Activated naive CD8-positive, alpha-beta T cell (primary cell): ENCODE results near the gene FRRS1.

Experiments used
- H3K27ac Mint-ChIP-seq: one replicate; pipeline ENCODE4 v1.8.0; 2021; ENCODE audit warnings: mixed read lengths
- H3K27me3 Mint-ChIP-seq: one replicate; pipeline ENCODE4 v1.8.0; 2021; ENCODE audit warnings: mixed read lengths
- H3K36me3 Mint-ChIP-seq: one replicate; pipeline ENCODE4 v1.8.0; 2021; ENCODE audit warnings: mixed read lengths
- H3K4me1 Mint-ChIP-seq: one replicate; pipeline ENCODE4 v1.8.0; 2021; ENCODE audit warnings: low read depth, mixed read lengths
- H3K4me3 Mint-ChIP-seq: one replicate; pipeline ENCODE4 v1.8.0; 2021; ENCODE audit warnings: mild to moderate bottlenecking, mixed read lengths
- H3K9me3 Mint-ChIP-seq: one replicate; pipeline ENCODE4 v1.8.0; 2021; ENCODE audit warnings: low read depth, mixed read lengths

Gene FRRS1

DNA sequence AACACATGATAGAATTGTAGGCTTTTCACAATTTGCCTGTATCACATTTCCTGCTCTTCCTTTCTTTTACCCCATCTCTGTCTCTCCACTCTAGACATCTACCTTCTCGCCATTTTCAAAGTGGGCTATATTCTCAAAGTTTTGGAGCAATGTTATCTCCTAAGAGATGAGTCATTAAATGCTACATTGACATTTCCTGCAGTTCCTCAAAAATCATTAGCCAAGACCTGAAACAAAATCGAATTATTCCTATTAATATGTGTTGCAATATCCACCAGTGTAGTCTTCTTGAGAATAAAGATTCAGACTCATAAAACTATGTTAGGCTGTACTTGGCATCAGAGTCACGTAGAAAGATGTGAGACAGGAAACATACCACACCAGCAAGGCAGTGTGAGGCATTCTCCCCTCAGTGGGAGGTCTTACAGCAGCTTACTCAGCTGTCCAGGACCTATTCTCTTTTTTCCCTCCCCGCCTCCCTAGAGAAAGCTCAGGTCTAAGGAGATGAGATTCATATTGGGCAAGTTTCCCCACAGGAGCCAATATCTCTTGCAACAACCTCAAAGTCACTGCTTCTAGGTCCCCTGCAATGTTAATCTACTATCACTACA is 38.8 kb downstream of the FRRS1 start:
- Mint-ChIP-seq H3K36me3 (no peaks in the 10 kb centered on the region), H3K27me3 (no peaks in the 10 kb centered on the region), H3K27ac (no peak overlapping the region), H3K4me3 (no peak overlapping the region), H3K9me3 (no peaks in the 10 kb centered on the region), H3K4me1 (no peaks in the 10 kb centered on the region)

DNA sequence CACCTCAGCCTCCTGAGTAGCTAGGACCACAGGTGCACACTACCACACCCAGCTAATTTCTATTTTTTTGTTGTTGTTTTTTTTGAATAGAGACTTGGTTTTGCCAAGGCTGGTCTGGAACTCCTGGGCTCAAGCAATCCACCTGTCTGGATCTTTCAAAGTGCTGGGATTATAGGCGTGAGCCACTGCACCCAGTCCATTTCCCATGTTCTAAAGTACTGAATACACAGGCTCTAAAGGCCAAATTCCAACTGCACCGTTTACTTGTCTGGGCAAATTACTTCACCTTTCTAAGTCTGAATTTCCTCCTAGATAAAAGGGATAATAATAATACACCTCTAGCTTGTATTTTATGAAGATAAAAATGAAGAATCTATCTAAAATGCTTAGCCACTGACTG is 39.6 kb downstream of the FRRS1 start:
- no peak overlapping the region for H3K27ac Mint-ChIP-seq
- H3K4me3 Mint-ChIP-seq = no peak overlapping the region
- no peaks in the 10 kb centered on the region for H3K4me1 Mint-ChIP-seq
- no peaks in the 10 kb centered on the region for H3K9me3 Mint-ChIP-seq
- no peaks in the 10 kb centered on the region for H3K36me3 Mint-ChIP-seq
- no peaks in the 10 kb centered on the region for H3K27me3 Mint-ChIP-seq

DNA sequence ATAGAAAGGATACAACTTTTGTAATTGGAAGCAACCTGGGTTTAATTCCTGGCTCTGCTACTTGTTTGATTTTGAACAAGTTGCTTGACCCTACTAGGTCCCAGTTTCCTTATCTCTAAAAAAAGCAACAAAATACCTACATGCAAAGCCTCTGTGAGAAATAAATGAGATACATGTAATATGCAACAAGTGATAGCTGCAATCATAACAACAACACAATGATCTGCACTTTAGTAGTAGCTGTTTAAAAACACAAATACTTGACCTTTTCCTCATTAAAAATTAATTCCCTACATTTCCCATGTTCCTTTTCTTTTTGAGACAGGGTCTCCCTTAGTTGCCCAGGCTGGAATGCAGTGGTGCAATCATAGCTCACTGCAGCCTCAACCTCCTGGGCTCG is 40.0 kb downstream of the FRRS1 start:
- no peaks in the 10 kb centered on the region for H3K27me3 Mint-ChIP-seq
- no peak overlapping the region for H3K27ac Mint-ChIP-seq
- H3K4me1 Mint-ChIP-seq = no peaks in the 10 kb centered on the region
- no peaks in the 10 kb centered on the region for H3K36me3 Mint-ChIP-seq
- H3K4me3 Mint-ChIP-seq = no peak overlapping the region
- no peaks in the 10 kb centered on the region for H3K9me3 Mint-ChIP-seq

DNA sequence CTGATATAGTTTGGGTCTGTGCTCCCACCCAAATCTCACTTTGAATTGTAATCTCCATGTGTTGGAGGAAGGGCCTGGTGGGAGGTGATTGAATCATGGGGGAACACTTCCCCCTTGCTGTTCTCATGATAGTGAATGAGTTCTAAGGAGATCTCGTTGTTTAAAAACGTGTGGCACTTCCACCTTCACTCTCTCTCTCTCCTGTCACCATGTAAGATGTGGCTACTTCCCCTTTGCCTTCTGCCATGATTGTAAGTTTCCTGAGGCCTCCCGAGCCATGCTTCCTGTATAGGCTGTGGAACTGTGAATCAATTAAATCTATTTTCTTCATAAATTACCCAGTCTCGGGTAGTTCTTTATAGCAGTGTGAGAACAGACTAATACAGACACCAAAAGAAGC is 40.4 kb downstream of the FRRS1 start:
- Mint-ChIP-seq H3K27ac (no peak overlapping the region), H3K36me3 (no peaks in the 10 kb centered on the region), H3K4me1 (no peaks in the 10 kb centered on the region), H3K4me3 (no peak overlapping the region), H3K9me3 (no peaks in the 10 kb centered on the region), H3K27me3 (no peaks in the 10 kb centered on the region)

DNA sequence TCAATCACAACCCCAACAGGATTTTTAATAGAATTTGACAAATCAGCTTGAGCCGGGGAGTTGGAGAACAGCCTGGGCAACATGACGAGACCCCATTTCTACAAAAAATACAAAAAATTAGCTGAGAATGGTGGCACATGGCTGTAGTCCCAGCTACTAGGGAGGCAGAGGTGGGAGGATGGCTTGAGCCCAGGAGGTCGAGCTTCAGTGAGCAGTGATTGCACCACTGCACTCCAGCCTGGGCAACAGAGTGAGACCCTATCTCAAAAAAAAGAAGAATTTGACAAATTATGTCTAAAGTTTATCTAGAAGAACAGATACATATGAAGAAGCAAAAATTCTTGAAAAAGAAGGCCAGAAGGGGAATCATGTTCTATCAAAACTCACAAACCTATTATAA is 43.2 kb downstream of the FRRS1 start:
- H3K4me1 Mint-ChIP-seq = no peaks in the 10 kb centered on the region
- no peak overlapping the region for H3K27ac Mint-ChIP-seq
- no peaks in the 10 kb centered on the region for H3K36me3 Mint-ChIP-seq
- no peaks in the 10 kb centered on the region for H3K9me3 Mint-ChIP-seq
- no peak overlapping the region for H3K4me3 Mint-ChIP-seq
- no peaks in the 10 kb centered on the region for H3K27me3 Mint-ChIP-seq

DNA sequence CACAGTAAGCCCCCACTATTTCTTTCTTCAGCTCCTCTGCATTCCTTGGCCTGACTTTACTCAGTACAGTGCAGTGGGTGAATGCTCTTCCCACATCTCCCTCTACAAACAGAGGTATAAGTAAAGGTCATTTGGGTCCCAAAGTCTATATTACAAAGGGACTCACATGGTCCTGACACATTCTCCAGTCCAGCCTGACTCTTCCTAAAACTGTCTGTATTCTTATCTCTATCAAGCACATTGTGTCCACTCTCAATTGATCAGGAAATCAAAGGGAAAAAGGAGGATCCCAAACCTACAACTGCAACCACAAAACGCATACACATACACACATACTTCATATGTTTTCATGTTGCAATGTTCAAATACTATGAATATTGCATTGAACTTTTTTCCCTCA is 49.4 kb downstream of the FRRS1 start:
- H3K9me3 Mint-ChIP-seq = no peaks in the 10 kb centered on the region
- no peaks in the 10 kb centered on the region for H3K27me3 Mint-ChIP-seq
- H3K4me1 Mint-ChIP-seq = no peaks in the 10 kb centered on the region
- no peaks in the 10 kb centered on the region for H3K36me3 Mint-ChIP-seq
- no peak overlapping the region for H3K27ac Mint-ChIP-seq
- H3K4me3 Mint-ChIP-seq = no peak overlapping the region

DNA sequence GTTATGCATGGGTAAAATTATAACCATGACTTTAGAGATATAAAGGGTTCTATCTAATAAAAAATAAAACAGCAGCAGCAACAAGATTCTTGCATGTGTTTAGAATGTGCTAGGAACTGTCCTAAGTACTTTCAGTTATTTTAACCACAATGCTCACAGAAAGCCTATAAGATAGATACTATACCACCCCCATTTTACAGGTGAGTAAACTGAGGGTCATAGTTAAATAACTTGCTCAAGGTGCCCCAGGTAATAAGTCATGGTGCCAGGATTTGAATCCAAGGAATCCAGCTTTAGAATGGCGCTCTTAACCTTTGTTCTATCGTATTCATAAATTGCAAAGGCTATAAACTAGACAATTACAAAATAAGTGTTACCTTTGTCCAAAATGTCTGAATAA is 53.4 kb downstream of the FRRS1 start:
- H3K4me3 Mint-ChIP-seq = no peak overlapping the region
- H3K9me3 Mint-ChIP-seq = no peaks in the 10 kb centered on the region
- H3K27ac Mint-ChIP-seq = no peak overlapping the region
- no peaks in the 10 kb centered on the region for H3K36me3 Mint-ChIP-seq
- no peaks in the 10 kb centered on the region for H3K4me1 Mint-ChIP-seq
- no peaks in the 10 kb centered on the region for H3K27me3 Mint-ChIP-seq

DNA sequence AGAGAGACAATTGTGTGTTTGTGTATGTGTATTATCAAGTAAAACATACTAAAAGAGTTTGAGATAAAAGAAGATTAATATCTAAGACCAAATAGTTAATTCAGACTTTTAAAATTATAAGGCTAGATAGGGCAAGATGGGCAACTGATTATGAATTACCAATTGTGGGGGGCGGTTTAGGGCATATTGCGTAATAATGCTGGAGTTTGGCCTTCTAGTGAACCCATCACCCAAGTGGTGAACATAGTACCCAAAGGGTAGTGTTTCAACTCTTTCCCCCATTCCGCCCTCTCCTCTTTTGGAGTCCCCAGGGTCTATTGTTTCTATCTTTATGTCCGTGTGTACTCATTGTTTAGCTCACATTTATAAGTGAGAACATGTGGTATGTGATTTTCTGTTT is 55.4 kb downstream of the FRRS1 start:
- Mint-ChIP-seq H3K36me3 (no peaks in the 10 kb centered on the region), H3K4me3 (no peak overlapping the region), H3K4me1 (no peaks in the 10 kb centered on the region), H3K27me3 (no peaks in the 10 kb centered on the region), H3K9me3 (no peaks in the 10 kb centered on the region), H3K27ac (no peak overlapping the region)

DNA sequence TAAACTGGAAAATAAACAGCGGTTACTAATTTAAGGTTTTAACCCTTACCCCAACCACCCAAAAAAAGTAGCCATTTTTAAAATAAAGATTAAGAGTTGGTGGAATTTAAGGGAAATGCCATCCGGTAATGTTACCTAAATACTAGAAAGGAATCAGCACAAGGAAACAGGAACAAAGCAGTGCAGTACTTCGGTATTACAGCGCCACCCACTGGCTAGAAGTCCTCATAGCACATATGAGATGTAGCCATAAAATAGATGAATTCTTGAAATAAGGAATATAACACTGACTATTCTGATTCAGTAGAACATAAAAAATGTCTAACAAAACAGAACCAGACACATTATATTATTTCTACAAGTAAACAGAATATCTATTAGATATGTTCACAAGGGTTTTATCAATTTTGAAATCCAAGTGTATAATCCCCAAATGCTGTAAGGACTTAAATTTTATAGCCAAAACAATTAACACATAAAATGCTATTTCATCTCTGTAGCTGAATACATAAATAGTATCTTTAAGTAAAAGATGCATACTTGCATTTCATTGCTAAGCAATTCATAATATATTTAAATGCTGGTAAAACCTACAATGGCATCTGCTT is 58.8 kb downstream of the FRRS1 start:
- no peaks in the 10 kb centered on the region for H3K9me3 Mint-ChIP-seq
- H3K27ac Mint-ChIP-seq = no peak overlapping the region
- no peaks in the 10 kb centered on the region for H3K27me3 Mint-ChIP-seq
- no peaks in the 10 kb centered on the region for H3K36me3 Mint-ChIP-seq
- peaks cover 2% of the 10 kb centered on the region for H3K4me1 Mint-ChIP-seq
- no peak overlapping the region for H3K4me3 Mint-ChIP-seq

DNA sequence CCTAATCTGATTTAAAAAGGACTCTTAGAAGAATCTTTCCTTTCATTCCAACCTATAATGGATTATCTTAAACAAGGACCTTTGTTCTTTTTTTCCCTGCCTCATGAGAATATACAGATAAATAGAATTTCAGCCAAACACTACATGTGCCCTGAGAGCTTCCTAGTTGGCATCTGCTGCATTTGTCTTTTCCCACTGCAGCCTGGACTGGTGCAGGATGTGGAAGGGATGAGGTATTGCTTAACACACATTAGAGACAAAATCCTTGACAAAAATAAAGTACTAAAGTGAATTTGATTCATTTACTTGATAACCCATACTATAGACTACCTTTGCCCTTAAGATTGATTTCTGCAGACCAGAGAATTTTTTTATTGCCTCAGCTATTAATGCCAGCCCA is 61.0 kb downstream of the FRRS1 start:
- H3K27ac Mint-ChIP-seq = no peak overlapping the region
- H3K4me1 Mint-ChIP-seq = peaks cover 2% of the 10 kb centered on the region
- no peaks in the 10 kb centered on the region for H3K36me3 Mint-ChIP-seq
- peaks cover 2% of the 10 kb centered on the region for H3K27me3 Mint-ChIP-seq
- H3K9me3 Mint-ChIP-seq = no peaks in the 10 kb centered on the region
- no peak overlapping the region for H3K4me3 Mint-ChIP-seq

DNA sequence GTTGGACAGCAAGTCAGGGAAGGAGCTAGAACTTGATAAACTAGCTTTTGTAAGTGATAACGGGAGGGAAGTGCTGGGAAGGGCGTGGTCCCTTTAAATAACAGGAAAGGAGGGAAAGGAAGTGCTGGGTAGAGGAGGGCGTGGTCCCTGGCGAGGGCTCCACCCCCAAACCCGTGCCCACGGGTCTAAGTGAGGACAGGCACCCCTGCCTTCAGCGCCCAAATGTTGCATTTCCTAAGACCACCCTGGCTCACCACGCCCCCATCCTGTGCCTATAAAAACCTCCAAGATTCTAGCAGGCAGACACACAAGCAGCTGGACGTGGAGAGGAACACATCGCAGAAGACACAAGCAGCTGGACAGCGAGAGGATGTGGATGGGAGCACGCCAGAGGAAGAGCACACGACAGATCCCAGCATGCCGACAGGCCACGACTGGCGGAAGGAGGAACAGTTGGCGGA is 62.0 kb downstream of the FRRS1 start:
- H3K27ac Mint-ChIP-seq = no peak overlapping the region
- no peaks in the 10 kb centered on the region for H3K36me3 Mint-ChIP-seq
- no peak overlapping the region for H3K4me3 Mint-ChIP-seq
- peaks cover 2% of the 10 kb centered on the region for H3K4me1 Mint-ChIP-seq
- H3K27me3 Mint-ChIP-seq = peaks cover 6% of the 10 kb centered on the region
- no peaks in the 10 kb centered on the region for H3K9me3 Mint-ChIP-seq

DNA sequence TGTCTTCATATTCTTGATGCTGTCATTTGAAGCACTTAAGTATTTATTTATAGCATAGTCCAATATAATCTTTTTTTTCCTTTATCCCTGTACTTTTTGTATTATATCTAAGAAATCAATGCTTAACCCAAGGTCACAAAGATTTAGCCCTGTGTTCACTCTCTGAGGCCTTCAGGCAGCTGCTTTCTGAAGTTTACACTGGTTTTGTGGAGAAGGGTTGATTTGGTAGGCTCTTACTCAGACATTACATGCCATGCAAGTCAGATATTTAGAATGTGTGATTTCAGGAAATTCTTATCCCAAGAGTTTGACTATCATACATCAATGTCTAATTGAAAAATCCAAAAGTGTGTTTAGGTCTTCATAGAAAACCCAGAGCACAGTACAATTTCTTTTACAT is 64.2 kb downstream of the FRRS1 start:
- no peak overlapping the region for H3K27ac Mint-ChIP-seq
- H3K4me1 Mint-ChIP-seq = peaks cover 2% of the 10 kb centered on the region
- H3K9me3 Mint-ChIP-seq = no peaks in the 10 kb centered on the region
- H3K27me3 Mint-ChIP-seq = peaks cover 7% of the 10 kb centered on the region
- no peak overlapping the region for H3K4me3 Mint-ChIP-seq
- no peaks in the 10 kb centered on the region for H3K36me3 Mint-ChIP-seq

DNA sequence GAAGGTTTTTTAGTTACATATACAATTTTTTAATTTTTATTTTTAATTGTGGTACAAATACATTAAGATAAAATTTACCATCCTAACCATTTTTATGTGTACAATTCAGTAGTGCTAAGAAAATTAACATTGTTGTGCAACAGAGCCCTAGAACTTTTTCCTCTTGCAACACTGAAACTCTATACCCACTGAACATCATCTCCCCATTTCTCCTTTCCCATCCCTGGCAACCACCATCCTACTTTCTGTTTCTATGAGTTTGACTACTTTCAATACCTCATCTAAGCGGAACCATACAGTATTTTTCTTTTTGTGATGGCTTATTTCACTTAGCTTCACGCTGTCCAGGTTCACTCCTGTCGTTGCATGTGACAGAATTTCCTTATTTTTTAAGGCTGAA is 66.4 kb downstream of the FRRS1 start:
- Mint-ChIP-seq H3K36me3 (no peaks in the 10 kb centered on the region), H3K4me1 (peaks cover 2% of the 10 kb centered on the region), H3K4me3 (no peak overlapping the region), H3K27me3 (peaks cover 10% of the 10 kb centered on the region), H3K27ac (no peak overlapping the region), H3K9me3 (no peaks in the 10 kb centered on the region)

DNA sequence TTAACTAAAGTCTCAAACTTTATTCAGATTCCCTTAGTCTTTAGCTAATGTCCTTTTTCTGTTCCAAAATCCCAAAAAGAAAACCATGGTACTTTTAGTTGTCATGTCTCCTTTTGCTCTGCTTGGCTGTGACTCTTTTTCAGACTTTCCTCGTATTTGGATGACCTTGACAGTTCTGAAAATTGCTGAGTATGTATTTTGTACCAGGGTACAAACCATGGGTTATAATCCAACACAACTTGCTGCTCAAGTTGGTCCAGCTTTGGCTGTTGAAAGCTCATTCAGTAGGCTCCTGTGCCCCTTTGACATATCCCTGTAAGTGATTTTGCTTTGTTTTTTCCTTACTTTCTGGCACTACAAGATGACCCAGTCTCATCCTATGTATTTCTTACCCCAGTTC is 68.9 kb downstream of the FRRS1 start:
- Mint-ChIP-seq H3K4me3 (no peak overlapping the region), H3K27ac (no peak overlapping the region), H3K36me3 (no peaks in the 10 kb centered on the region), H3K4me1 (no peaks in the 10 kb centered on the region), H3K27me3 (peaks cover 17% of the 10 kb centered on the region), H3K9me3 (no peaks in the 10 kb centered on the region)

DNA sequence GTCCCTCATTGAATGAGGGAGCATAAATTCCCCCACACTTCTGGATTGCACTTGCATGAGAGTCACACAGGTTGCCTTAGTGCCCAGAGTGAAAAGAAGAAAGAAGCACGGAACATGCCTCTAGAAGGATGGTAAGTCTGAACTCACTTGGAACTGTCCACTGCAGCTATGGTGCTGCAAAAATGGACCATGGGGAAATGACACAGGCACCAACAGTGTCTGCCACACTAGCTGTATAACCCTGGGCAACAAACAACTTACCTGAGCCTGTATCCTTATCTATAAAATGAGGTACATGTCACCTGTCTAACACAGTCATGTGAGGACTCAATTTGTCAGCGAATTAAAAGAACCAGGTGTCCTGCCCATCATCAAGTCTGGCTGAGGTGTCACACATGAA is 69.8 kb downstream of the FRRS1 start:
- H3K9me3 Mint-ChIP-seq = no peaks in the 10 kb centered on the region
- no peak overlapping the region for H3K27ac Mint-ChIP-seq
- H3K36me3 Mint-ChIP-seq = no peaks in the 10 kb centered on the region
- H3K4me1 Mint-ChIP-seq = no peaks in the 10 kb centered on the region
- no peak overlapping the region for H3K4me3 Mint-ChIP-seq
- peaks cover 17% of the 10 kb centered on the region for H3K27me3 Mint-ChIP-seq

DNA sequence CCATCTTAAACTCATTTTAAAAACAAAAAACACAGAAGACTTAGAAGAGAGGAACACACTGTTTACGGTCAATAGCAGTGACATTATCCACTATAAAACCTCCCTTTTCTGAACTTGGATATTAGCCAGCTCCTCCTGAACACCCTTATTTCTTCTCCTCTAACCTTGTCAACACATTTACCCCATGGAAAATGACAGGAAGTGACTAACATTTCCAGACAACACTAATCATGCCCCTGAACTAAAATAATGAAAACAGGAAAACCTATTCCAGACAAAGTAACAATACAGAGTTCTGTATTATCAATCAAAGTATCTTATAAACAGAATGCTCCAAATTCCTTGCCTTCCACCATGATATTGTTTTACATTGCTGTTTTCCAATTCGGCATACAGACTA is 75.3 kb downstream of the FRRS1 start:
- H3K27ac Mint-ChIP-seq = no peak overlapping the region
- peaks cover 12% of the 10 kb centered on the region for H3K27me3 Mint-ChIP-seq
- H3K4me1 Mint-ChIP-seq = no peaks in the 10 kb centered on the region
- no peaks in the 10 kb centered on the region for H3K36me3 Mint-ChIP-seq
- no peaks in the 10 kb centered on the region for H3K9me3 Mint-ChIP-seq
- H3K4me3 Mint-ChIP-seq = no peak overlapping the region
